DOHH2 (cell line): ENCODE data around the gene CDK14.

Experiments used
- H3F3A ChIP-seq: fragments of 200-600 bp; sonication (generic), shearing (Covaris generic); 2 replicates; pipeline ENCODE4 v1.6.0; 2016; ENCODE audit warnings: antibody characterized with exemption, mild to moderate bottlenecking; ENCODE audit not compliant: control insufficient read depth, insufficient read depth
- H3K27ac ChIP-seq: fragments of 200-600 bp; sonication (generic); 2 replicates; pipeline ENCODE4 v1.5.1; 2014; ENCODE audit warnings: low read depth, mild to moderate bottlenecking, low read length, moderate library complexity
- H3K27me3 ChIP-seq: fragments of 200-600 bp; sonication (generic); 2 replicates; pipeline ENCODE4 v1.6.1; 2014; ENCODE audit warnings: mild to moderate bottlenecking, low read length, mixed read lengths; ENCODE audit not compliant: control insufficient read depth
- H3K36me3 ChIP-seq: fragments of 200-600 bp; sonication (generic); 2 replicates; pipeline ENCODE4 v1.6.1; 2014; ENCODE audit warnings: mild to moderate bottlenecking, low read length, moderate library complexity, mixed read lengths; ENCODE audit not compliant: control insufficient read depth
- H3K4me1 ChIP-seq: fragments of 200-600 bp; sonication (generic); 2 replicates; pipeline ENCODE4 v1.6.1; 2014; ENCODE audit warnings: mild to moderate bottlenecking, low read length, mixed read lengths; ENCODE audit not compliant: control insufficient read depth
- H3K4me2 ChIP-seq: fragments of 200-600 bp; sonication (generic); 2 replicates; pipeline ENCODE4 v1.6.0; 2014; ENCODE audit warnings: mild to moderate bottlenecking, low read length, moderate library complexity
- H3K4me3 ChIP-seq: fragments of 200-600 bp; sonication (generic); 2 replicates; pipeline ENCODE4 v1.5.1; 2014; ENCODE audit warnings: mild to moderate bottlenecking, low read length, mixed read lengths
- H3K79me2 ChIP-seq: fragments of 200-600 bp; sonication (generic); 2 replicates; pipeline ENCODE4 v1.6.1; 2014; ENCODE audit warnings: mild to moderate bottlenecking, low read length, mixed read lengths; ENCODE audit not compliant: control insufficient read depth
- H3K9me2 ChIP-seq: fragments of 200-600 bp; sonication (generic); replicated peaks from 2 replicates; pipeline ENCODE4 v1.6.1; 2014; ENCODE audit warnings: mild to moderate bottlenecking, low read length, mixed read lengths; ENCODE audit not compliant: control insufficient read depth
- H3K9me3 ChIP-seq: fragments of 200-600 bp; sonication (generic); 2 replicates; pipeline ENCODE4 v1.6.1; 2014; ENCODE audit warnings: antibody characterized with exemption, low read length, mixed read lengths; ENCODE audit not compliant: control insufficient read depth, insufficient read depth
- H4K20me1 ChIP-seq: fragments of 200-600 bp; sonication (generic); 2 replicates; pipeline ENCODE4 v1.6.0; 2014; ENCODE audit warnings: low read depth, mild to moderate bottlenecking, antibody characterized with exemption, low read length, moderate library complexity; ENCODE audit not compliant: control insufficient read depth, insufficient read depth
- CTCF ChIP-seq: fragments of 200-600 bp; sonication (generic); IDR thresholded peaks from one replicate; pipeline ENCODE4 v1.5.1; 2014; ENCODE audit warnings: antibody characterized with exemption, mild to moderate bottlenecking, low read depth, low read length; ENCODE audit not compliant: poor library complexity, severe bottlenecking
- EZH2phosphoT487 ChIP-seq: fragments of 200-600 bp; sonication (generic); IDR thresholded peaks from 2 replicates; pipeline ENCODE4 v1.6.1; 2017; ENCODE audit warnings: borderline replicate concordance, mild to moderate bottlenecking, antibody characterized with exemption, low read length, moderate library complexity, mixed read lengths

Gene CDK14

DNA sequence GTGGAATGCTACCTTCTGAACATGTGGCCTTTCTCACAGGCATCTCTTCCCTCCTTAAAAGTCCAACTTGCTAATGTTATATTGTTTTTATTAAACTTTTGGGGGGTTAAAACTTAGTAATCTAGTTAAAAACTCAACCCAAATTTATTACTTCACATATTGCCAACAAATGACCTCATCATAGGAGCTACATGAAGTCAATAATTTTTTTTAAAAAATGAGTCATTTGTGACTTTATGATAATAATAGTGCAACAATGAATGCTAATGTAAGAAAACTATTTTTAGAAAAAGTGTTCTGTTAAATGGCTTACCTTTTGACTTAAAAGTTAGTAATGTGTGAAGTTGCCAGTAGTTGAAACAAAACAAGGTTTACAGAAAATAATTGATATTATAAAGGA, 342.2 kb downstream of the CDK14 start:
- Histone ChIP-seq H3K4me2 (no peak overlapping the region), H3K9me3 (no peaks in the 10 kb centered on the region), H3K9me2 (no peaks in the 10 kb centered on the region), H3F3A (no peaks in the 10 kb centered on the region), H3K27ac (no peak overlapping the region), H3K4me1 (no peaks in the 10 kb centered on the region), H3K4me3 (no peak overlapping the region), H3K27me3 (no peaks in the 10 kb centered on the region), H4K20me1 (no peaks in the 10 kb centered on the region), H3K36me3 (peaks cover 9% of the 10 kb centered on the region; the same call in 1 of the 2 replicates), H3K79me2 (no peaks in the 10 kb centered on the region)
- TF ChIP-seq EZH2phosphoT487 (no peak), CTCF (no peak)

DNA sequence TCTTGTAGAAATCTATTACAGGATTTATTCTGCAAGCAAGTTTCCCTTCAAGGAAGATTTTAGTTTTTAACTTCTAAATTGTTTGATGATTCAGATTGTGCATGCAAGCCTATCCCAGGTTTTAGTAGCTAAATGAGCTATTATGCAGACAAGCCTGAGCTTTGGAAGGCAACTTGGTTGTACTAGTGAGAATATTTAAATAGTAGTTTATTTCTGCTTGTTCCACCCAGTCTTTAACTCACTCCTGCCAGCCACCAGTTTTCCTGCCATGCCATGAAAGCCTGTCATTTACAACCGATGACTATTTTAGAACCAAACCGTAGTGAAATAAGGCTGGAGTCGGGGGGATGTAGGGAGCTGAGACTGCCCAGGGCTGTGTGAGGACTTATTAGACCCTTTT, 343.5 kb downstream of the CDK14 start:
- Histone ChIP-seq H3K27me3 (no peaks in the 10 kb centered on the region), H3K79me2 (no peaks in the 10 kb centered on the region), H3K9me3 (no peaks in the 10 kb centered on the region), H3K9me2 (no peaks in the 10 kb centered on the region), H3K4me1 (no peaks in the 10 kb centered on the region), H3K27ac (no peak overlapping the region), H3K36me3 (peaks cover 10% of the 10 kb centered on the region; the same call in 1 of the 2 replicates), H3F3A (no peaks in the 10 kb centered on the region), H4K20me1 (no peaks in the 10 kb centered on the region), H3K4me2 (no peak overlapping the region), H3K4me3 (no peak overlapping the region)
- no peak for TF ChIP-seq CTCF
- no peak for TF ChIP-seq EZH2phosphoT487

DNA sequence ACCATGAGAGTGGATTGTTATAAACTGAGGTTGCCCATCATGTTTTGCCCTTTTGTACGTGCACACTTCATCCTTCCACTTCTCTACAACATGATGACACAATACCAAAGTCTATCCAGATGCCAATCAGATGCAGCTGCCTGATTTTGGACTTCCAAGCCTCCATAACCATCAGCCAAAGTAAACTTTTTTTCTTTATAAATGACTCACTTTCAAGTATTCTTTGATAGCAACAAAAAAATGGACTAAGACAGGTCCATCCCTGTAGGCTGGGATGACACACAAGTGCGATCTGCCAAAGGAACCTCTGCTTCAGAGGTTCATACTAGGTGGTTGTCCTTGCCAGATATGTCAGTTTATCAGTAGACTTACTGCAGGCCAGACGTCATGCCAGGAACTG, 347.9 kb downstream of the CDK14 start:
- Histone ChIP-seq H3K36me3 (peaks cover 24% of the 10 kb centered on the region), H3K9me2 (no peaks in the 10 kb centered on the region), H4K20me1 (peaks cover 3% of the 10 kb centered on the region; the same call in 1 of the 2 replicates), H3F3A (no peaks in the 10 kb centered on the region), H3K27ac (no peak overlapping the region), H3K79me2 (no peaks in the 10 kb centered on the region), H3K27me3 (no peaks in the 10 kb centered on the region), H3K9me3 (no peaks in the 10 kb centered on the region), H3K4me1 (no peaks in the 10 kb centered on the region), H3K4me3 (no peak overlapping the region), H3K4me2 (no peak overlapping the region)
- TF ChIP-seq CTCF = no peak
- no peak for TF ChIP-seq EZH2phosphoT487
